Stimulated activated CD4-positive, alpha-beta T cell treated with anti-CD3 and anti-CD28 coated beads, TNF-alpha, amount 100 ng/mL, for 1 hour (primary cell): Measurements from ENCODE around the gene PAPPA.

Experiments
- DNase-seq, 3 donors: peaks; one replicate each; pipeline ENCODE4 v3.0.0-alpha.2; 2020; ENCODE audit warnings: low read depth in 3 of 3, low spot score in 1 of 3

PAPPA gene

DNA sequence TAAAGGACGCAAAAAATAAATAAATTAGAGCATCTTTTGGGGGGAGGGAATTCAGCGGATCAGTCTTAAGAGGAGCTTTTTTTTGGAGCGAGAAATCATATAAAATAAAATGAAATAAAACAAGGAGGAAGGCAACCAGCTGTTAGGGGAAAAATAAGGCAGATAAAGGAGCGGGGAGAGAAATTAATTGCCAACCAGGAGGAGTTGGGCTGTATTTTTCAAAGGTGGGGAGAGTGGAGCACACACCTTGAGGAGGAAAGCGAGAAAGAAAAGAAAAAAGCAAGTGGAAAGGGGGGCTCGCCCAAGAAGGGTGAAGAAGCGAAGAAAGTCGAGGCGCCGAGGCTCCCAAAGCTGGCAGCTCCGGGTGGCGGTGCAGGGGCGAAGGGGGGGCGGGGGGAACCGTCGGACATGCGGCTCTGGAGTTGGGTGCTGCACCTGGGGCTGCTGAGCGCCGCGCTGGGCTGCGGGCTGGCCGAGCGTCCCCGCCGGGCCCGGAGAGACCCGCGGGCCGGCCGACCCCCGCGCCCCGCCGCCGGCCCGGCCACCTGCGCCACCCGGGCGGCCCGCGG is at the start of gene PAPPA:
Gene PAPPA, plus strand, starts transcription at position 27 of the 569 bp plus-strand sequence. Its CDS starts 382 bp downstream, at position 409.
- no peak for DNase-seq

GRCh38 chr9:116103976-116104820 is 49.4 kb upstream of the PAPPA start:
- DNase-seq: no peak

DNA sequence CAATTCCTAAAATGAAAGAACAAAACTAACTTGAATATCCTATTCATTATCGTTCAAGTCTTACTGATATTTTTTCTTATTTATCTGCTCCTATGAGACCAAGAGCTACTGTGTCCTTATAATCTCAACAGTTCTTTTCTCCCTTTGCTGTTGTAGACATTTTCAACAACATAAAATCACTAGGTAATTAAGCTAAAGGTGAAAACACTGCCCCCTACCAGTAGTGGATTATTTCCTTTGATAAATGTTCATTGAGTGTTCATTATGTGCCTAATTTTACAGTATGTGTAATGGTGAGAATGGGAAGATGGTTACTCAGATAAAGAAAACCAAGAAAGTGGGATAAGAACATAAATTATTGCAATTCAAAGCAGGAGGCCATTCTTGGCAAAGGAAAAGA is 41.4 kb upstream of the PAPPA start:
- DNase-seq: no peak

GRCh38 chr9:116115761-116116353 is 37.7 kb upstream of the PAPPA start:
- no peak for DNase-seq

GRCh38 chr9:116116393-116116792 is 37.2 kb upstream of the PAPPA start:
- DNase-seq: no peak

- DNase-seq: no peak
Observed at GRCh38 chr9:116123171-116123570, 30.4 kb upstream of the PAPPA start.

DNA sequence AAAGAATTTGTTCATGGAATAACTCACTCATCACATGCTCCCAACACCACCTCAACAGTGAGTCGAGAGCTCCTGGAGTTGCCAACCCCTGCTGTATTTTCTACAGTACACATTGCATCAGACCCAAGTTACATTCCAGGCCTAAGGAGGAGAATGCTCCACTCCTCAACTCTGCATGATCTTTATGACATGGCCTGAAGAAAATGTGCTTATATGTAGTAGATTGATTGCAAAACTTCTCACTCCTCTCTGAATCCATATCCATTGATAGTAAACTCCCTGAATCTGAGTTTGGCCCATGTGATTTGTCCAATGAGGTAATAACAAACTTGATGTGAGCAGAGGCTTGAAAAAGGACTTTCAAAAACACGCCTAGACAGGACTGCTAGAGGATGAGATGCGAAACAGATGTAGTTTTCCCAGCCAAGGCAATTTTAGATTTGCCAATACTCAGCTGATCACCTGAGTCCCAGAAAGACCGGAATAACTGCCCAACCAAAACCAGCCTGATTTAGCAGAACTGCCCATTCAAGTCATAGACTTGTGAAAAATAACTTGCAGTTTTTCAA is 29.0 kb upstream of the PAPPA start:
- DNase-seq: no peak

GRCh38 chr9:116133163-116133562 is 20.4 kb upstream of the PAPPA start:
- DNase-seq: no peak

- DNase-seq: no peak
Observed at GRCh38 chr9:116134975-116135374, 18.6 kb upstream of the PAPPA start.

- no peak for DNase-seq
Observed at GRCh38 chr9:116137010-116137409, 16.6 kb upstream of the PAPPA start.

DNA sequence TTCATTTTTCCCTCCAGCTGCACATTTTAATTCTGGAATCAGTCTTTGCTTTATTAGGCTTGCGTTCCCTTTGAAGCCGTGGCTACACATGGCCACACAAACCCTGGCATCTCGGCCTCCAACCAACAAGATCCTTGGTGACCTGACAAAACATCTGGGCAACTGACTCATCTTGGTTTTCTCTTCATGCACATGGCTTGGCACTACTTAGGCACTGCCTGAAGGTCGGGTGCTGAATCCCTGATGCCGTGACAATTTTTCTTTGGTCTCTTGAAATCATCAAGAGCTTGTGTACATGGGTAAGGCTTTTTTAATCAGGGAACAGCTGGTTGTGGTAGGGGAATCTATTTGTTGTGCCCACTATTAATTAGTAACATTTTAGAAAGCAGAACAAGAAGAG is 16.0 kb upstream of the PAPPA start:
- DNase-seq: no peak

- DNase-seq: no peak
Observed at GRCh38 chr9:116141864-116142561, 11.6 kb upstream of the PAPPA start.

GRCh38 chr9:116142706-116143492 is 10.7 kb upstream of the PAPPA start:
- no peak for DNase-seq

GRCh38 chr9:116144038-116144437 is 9.6 kb upstream of the PAPPA start:
- no peak for DNase-seq

GRCh38 chr9:116144555-116144954 is 9.0 kb upstream of the PAPPA start:
- no peak for DNase-seq

GRCh38 chr9:116145036-116145435 is 8.6 kb upstream of the PAPPA start:
- DNase-seq: no peak

- no peak for DNase-seq
Observed at GRCh38 chr9:116147821-116148220, 5.8 kb upstream of the PAPPA start.

- no peak for DNase-seq
Observed at GRCh38 chr9:116149844-116150243, 3.7 kb upstream of the PAPPA start.

DNA sequence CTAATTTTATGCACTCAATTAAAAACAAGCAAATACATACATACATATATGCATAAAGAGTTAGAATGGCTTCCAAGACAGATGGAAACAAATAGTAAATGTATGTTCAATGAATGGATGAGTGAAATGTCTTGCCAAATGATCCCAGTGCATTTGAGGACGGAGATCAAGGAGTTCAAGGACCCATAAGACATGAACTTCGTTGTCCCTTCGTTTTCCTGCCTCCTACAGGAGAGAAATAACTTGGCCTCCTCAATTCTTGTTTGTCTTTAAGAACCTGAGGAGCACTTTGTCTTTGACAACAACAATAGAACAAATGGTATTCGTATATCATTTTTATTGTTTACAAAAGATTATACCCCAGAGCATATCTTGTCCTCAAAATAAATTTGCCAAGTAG is 2.4 kb upstream of the PAPPA start:
- no peak for DNase-seq

DNA sequence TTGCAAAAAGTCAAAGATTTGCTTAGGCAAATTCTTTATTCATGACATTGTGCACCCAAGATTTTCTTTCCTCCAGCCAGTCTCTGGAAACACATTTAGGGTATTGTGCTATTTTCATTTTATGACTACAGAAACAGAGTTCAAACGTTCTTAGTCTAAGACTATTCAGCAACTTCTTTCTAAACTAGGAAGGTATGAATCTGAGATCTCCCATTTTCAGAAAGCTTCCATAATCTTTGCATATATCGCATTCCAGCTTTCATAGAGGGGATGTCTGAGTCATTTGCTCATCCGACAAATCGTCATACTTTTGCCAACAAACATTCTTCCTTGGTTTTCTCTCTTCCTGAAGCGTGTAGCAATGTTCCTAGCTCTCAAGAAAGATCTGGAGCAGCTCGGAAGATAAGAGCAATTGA is 1.6 kb upstream of the PAPPA start:
- DNase-seq: no peak

GRCh38 chr9:116152390-116152789 is 1.2 kb upstream of the PAPPA start:
- DNase-seq: no peak
